IMR-90 (cell line): ENCODE results near the gene TBC1D10A. TPM values are rescaled to one million over a fixed set of nuclear protein-coding genes. Genes with fewer than 3 reads are reported as not detected.

Source experiments
- ATAC-seq: fragments of 200-7000 bp; cut with Tn5 transposase; 2 replicates; pipeline ENCODE4 v1.9.1; 2020; ENCODE audit warnings: low read depth, mild to moderate bottlenecking, moderate library complexity
- BruUV-seq: library from RNA; stranded (reverse); fragments of 400-500 nt; replicated peaks from 2 replicates; lab custom pipeline; 2021; lab: Mats Ljungman, UMichigan
- CTCF ChIA-PET: fragments of 300-600 bp; formaldehyde crosslinking; extraction: SDS; loops from one replicate; lab custom pipeline; 2021; ENCODE audit warnings: antibody characterized with exemption; lab: Yijun Ruan, JAX
- POLR2A ChIA-PET: fragments of 300-600 bp; sonication (Branson Sonifier 250); formaldehyde crosslinking; loops from one replicate; lab custom pipeline; 2022; ENCODE audit warnings: antibody characterized with exemption; ENCODE audit not compliant: unreplicated experiment; lab: Charles Lee
- DNase-seq: peaks from one replicate; pipeline ENCODE4 v3.0.0; 2013
- H2AFZ ChIP-seq: replicated peaks from 2 replicates; pipeline ENCODE3; 2013; ENCODE audit warnings: low read length, mild to moderate bottlenecking; ENCODE audit not compliant: poor library complexity
- H2AK5ac ChIP-seq: 2 replicates; pipeline ENCODE4 v1.6.1; 2013; ENCODE audit warnings: low read depth, low read length, inconsistent platforms
- H2AK9ac ChIP-seq: replicated peaks from 2 replicates; pipeline ENCODE3; 2013; ENCODE audit warnings: mild to moderate bottlenecking, low read depth, low read length, moderate library complexity; ENCODE audit not compliant: poor library complexity
- H2BK120ac ChIP-seq: 2 replicates; pipeline ENCODE4 v1.6.1; 2013; ENCODE audit warnings: low read depth, low read length, inconsistent platforms
- H2BK15ac ChIP-seq: 3 replicates; pipeline ENCODE4 v1.6.1; 2013; ENCODE audit warnings: low read depth, low read length, inconsistent platforms
- H2BK20ac ChIP-seq: 2 replicates; pipeline ENCODE4 v1.6.1; 2013; ENCODE audit warnings: low read depth, mild to moderate bottlenecking, inconsistent platforms, low read length, moderate library complexity
- H2BK5ac ChIP-seq: 2 replicates; pipeline ENCODE4 v1.6.1; 2013; ENCODE audit warnings: mild to moderate bottlenecking, low read depth, low read length, inconsistent platforms; ENCODE audit not compliant: poor library complexity, severe bottlenecking
- H3K14ac ChIP-seq: replicated peaks from 2 replicates; pipeline ENCODE4 v1.6.1; 2013; ENCODE audit warnings: low read depth, low read length, inconsistent platforms
- H3K18ac ChIP-seq: 2 replicates; pipeline ENCODE4 v1.6.1; 2013; ENCODE audit warnings: low read depth, low read length, control low read depth
- H3K23ac ChIP-seq: 2 replicates; pipeline ENCODE4 v1.6.1; 2013; ENCODE audit warnings: low read depth, low read length, inconsistent platforms
- H3K27ac ChIP-seq: 2 replicates; pipeline ENCODE4 v1.5.1; 2013; ENCODE audit warnings: mild to moderate bottlenecking, control low read depth, low read length; ENCODE audit not compliant: insufficient read depth
- H3K27me3 ChIP-seq: 2 replicates; pipeline ENCODE4 v1.6.1; 2013; ENCODE audit warnings: low read length; ENCODE audit not compliant: control insufficient read depth, insufficient read depth
- H3K36me3 ChIP-seq: 2 replicates; pipeline ENCODE4 v1.6.1; 2013; ENCODE audit warnings: low read length, mixed read lengths; ENCODE audit not compliant: control insufficient read depth, insufficient read depth
- H3K4ac ChIP-seq: 2 replicates; pipeline ENCODE4 v1.6.1; 2013; ENCODE audit warnings: low read depth, low read length, inconsistent platforms
- H3K4me1 ChIP-seq: 2 replicates; pipeline ENCODE4 v1.6.1; 2013; ENCODE audit warnings: low read length, mixed read lengths; ENCODE audit not compliant: control insufficient read depth, insufficient read depth
- H3K4me2 ChIP-seq: 2 replicates; pipeline ENCODE4 v1.6.1; 2013; ENCODE audit warnings: low read depth, mild to moderate bottlenecking, control low read depth, low read length, moderate library complexity
- H3K4me3 ChIP-seq: 2 replicates; pipeline ENCODE4 v1.5.1; 2013; ENCODE audit warnings: low read depth, mild to moderate bottlenecking, control low read depth, low read length, moderate library complexity; ENCODE audit not compliant: insufficient read depth
- H3K56ac ChIP-seq: 2 replicates; pipeline ENCODE4 v1.6.1; 2013; ENCODE audit warnings: low read length, inconsistent platforms; ENCODE audit not compliant: insufficient read depth; ENCODE audit errors: extremely low read depth
- H3K79me1 ChIP-seq, 2 experiments: 2 replicates each; pipeline ENCODE4 v1.6.1; 2013; ENCODE audit warnings: low read length in 2 of 2, inconsistent platforms in 1 of 2, low read depth in 1 of 2
- H3K9ac ChIP-seq: 2 replicates; pipeline ENCODE4 v1.6.1; 2013; ENCODE audit warnings: low read depth, low read length, control low read depth
- H3K9me1 ChIP-seq: 2 replicates; pipeline ENCODE4 v1.6.1; 2013; ENCODE audit warnings: low read length, inconsistent platforms; ENCODE audit not compliant: insufficient read depth
- H3K9me3 ChIP-seq: 2 replicates; pipeline ENCODE4 v1.6.1; 2013; ENCODE audit warnings: low read length; ENCODE audit not compliant: control insufficient read depth, insufficient read depth
- H4K20me1 ChIP-seq: 2 replicates; pipeline ENCODE4 v1.6.1; 2013; ENCODE audit warnings: low read length, inconsistent platforms; ENCODE audit not compliant: insufficient read depth
- H4K5ac ChIP-seq: 2 replicates; pipeline ENCODE4 v1.6.1; 2013; ENCODE audit warnings: mild to moderate bottlenecking, low read depth, low read length, control low read depth
- H4K8ac ChIP-seq, 2 experiments: 2 replicates each; pipeline ENCODE4 v1.6.1; 2013; ENCODE audit warnings: low read depth in 2 of 2, low read length in 2 of 2, control low read depth in 1 of 2, inconsistent platforms in 1 of 2
- H4K91ac ChIP-seq: 2 replicates; pipeline ENCODE4 v1.6.1; 2013; ENCODE audit warnings: low read depth, low read length, inconsistent platforms; ENCODE audit not compliant: insufficient read depth
- MXI1 ChIP-seq: IDR thresholded peaks from 2 replicates; pipeline ENCODE4 v1.6.1; 2012; ENCODE audit warnings: low read depth, mild to moderate bottlenecking, low read length, moderate library complexity, borderline replicate concordance
- WGBS, 2 experiments: methylation state at CpG; one replicate each; pipeline versions ENCODE4 v1.1.5 to v1.1.7; 2013; ENCODE audit warnings: missing lambda C conversion rate in 2 of 2; ENCODE audit not compliant: insufficient read length in 1 of 2; ENCODE audit errors: extremely low coverage in 2 of 2; 5-methylcytosine and 5-hydroxymethylcytosine counted together
- dilution Hi-C: fragments of 300-500 bp; cut with HindIII; formaldehyde crosslinking; loops from one replicate; pipeline ENCODE4 v1.14.3; 2018; ENCODE audit warnings: low sequenced_read_pairs; ENCODE audit not compliant: unreplicated experiment
- in situ Hi-C: fragments of 300-500 bp; cut with MboI; formaldehyde crosslinking; loops from 3 replicates; pipeline ENCODE4 v1.14.3; 2019; ENCODE audit warnings: low sequenced_read_pairs, inconsistent platforms, mixed read lengths
- intact Hi-C: fragments of 100-400 bp; cut with micrococcal nuclease; formaldehyde crosslinking; loops from 2 replicates; pipeline ENCODE4 v1.10.0; 2022
- polyA plus RNA-seq, 3 experiments: library from polyadenylated mRNA; depleted of rRNA; stranded (reverse); fragments of >200 nt; gene quantifications; 2 replicates each; pipeline ENCODE4 v1.2.3, GENCODE V29; 2012; ENCODE audit warnings: low replicate concordance in 1 of 3
- total RNA-seq: library from RNA; depleted of rRNA; stranded (reverse); fragments of >200 nt; gene quantifications from 2 replicates; pipeline ENCODE4 v1.2.3, GENCODE V29; 2012

The TBC1D10A gene
- total and polyA plus RNA-seq, 2 of the 4 experiments (the other 2 are of a cell fraction), result 16.3 to 33.1 TPM

DNA sequence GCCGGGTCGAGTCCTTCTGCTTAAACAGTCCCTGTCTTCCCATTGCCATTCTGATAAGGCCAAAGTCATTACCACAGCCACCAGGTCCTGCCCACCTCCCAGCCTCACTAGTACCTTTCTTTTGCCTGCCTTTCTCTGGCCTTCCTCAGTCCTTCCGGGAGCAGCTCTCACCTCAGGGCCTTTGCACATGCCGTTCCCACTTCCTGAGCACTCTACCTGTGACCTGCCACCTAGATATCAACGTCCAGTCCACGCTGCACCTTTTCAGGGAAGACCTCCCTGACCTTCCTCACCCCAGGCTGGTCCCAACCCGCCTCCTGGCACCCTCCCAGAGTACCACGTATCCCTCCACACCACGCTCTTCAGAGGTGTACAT lies 52.3 kb downstream of the TBC1D10A start:
- BruUV-seq, result no TSS peak
- no peak overlapping the region for H3K23ac ChIP-seq
- dilution Hi-C loops (no loop called here), in situ Hi-C loops (no loop called here), intact Hi-C loops (no loop called here)
- peak overlapping the region; percentile 34 for H2AK9ac ChIP-seq
- no peaks in the 10 kb centered on the region for H4K20me1 ChIP-seq
- no peak for TF ChIP-seq MXI1
- ATAC-seq, result no peak
- no peak overlapping the region for H3K18ac ChIP-seq
- no peak overlapping the region for H2AK5ac ChIP-seq
- no peak overlapping the region for H2BK120ac ChIP-seq
- no peak overlapping the region for H3K27ac ChIP-seq
- 0 out of 2 replicates have a peak, but pooled peaks cover under 1% of the 10 kb centered on the region for H3K9me1 ChIP-seq
- no peaks in the 10 kb centered on the region for H3K27me3 ChIP-seq
- H2BK20ac ChIP-seq, result no peak overlapping the region
- no peak overlapping the region for H3K4me3 ChIP-seq
- H3K4me2 ChIP-seq, result no peak overlapping the region
- H3K9me3 ChIP-seq, result no peaks in the 10 kb centered on the region
- WGBS, 2 experiments, result 87% methylated on average over 7 of the region's 9 CpGs; no CpG with 5 or more reads in 1 of the 2 experiments
- H3K14ac ChIP-seq, result no peak overlapping the region
- H2BK15ac ChIP-seq, result no peak overlapping the region
- H3K9ac ChIP-seq, result no peak overlapping the region
- no peak overlapping the region for H2AFZ ChIP-seq
- H4K8ac ChIP-seq, result no peak overlapping the region
- no peak overlapping the region for H2BK5ac ChIP-seq
- no peak overlapping the region for H4K91ac ChIP-seq
- no peaks in the 10 kb centered on the region for H3K79me1 ChIP-seq
- H3K4ac ChIP-seq, result no peak overlapping the region; the same call in 1 of the 2 replicates
- no peak overlapping the region for H3K56ac ChIP-seq
- H4K5ac ChIP-seq, result no peak overlapping the region
- no peaks in the 10 kb centered on the region for H3K36me3 ChIP-seq
- ChIA-PET CTCF (no interaction called here), POLR2A (no interaction called here)
- DNase-seq, result no peak
- peaks cover 8% of the 10 kb centered on the region for H3K4me1 ChIP-seq
